ENCODE results near the gene SERPINH1.

SERPINH1 gene

GRCh38 chr11:75588051-75588481 is 26.0 kb downstream of the SERPINH1 start:
- TF ChIP-seq CTCF (IDR thresholded peaks at IDR 0.05; ENCODE audit: low read depth, low read length): no peak
- DNase-seq (ENCODE audit: extremely low read depth, low read depth): no peak

GRCh38 chr11:75589051-75589450 is 27.0 kb downstream of the SERPINH1 start:
- TF ChIP-seq CTCF (IDR thresholded peaks at IDR 0.05; ENCODE audit: low read depth, low read length): no peak

GRCh38 chr11:75589933-75590332 is 27.9 kb downstream of the SERPINH1 start:
- TF ChIP-seq CTCF (IDR thresholded peaks at IDR 0.05; ENCODE audit: low read depth, low read length): no peak
- DNase-seq (ENCODE audit: extremely low read depth, low read depth): no peak

More at GRCh38 chr11:75589051-75589450, 27.0 kb downstream of the SERPINH1 start:
- no peak for DNase-seq (ENCODE audit: extremely low read depth, low read depth)

GRCh38 chr11:75591371-75591770 is 29.3 kb downstream of the SERPINH1 start:
- no peak for DNase-seq (ENCODE audit: extremely low read depth, low read depth)
- no peak for TF ChIP-seq CTCF (IDR thresholded peaks at IDR 0.05; ENCODE audit: low read depth, low read length)

- DNase-seq (ENCODE audit: extremely low read depth, low read depth): no peak
These were observed 29.9 kb downstream of the SERPINH1 start for GRCh38 chr11:75591966-75592365.

GRCh38 chr11:75592715-75593114 is 30.7 kb downstream of the SERPINH1 start:
- no peak for DNase-seq (ENCODE audit: extremely low read depth, low read depth)
- TF ChIP-seq CTCF (IDR thresholded peaks at IDR 0.05; ENCODE audit: low read depth, low read length): no peak

More at GRCh38 chr11:75591966-75592365, 29.9 kb downstream of the SERPINH1 start:
- TF ChIP-seq CTCF (IDR thresholded peaks at IDR 0.05; ENCODE audit: low read depth, low read length): no peak

- no peak for DNase-seq (ENCODE audit: extremely low read depth, low read depth)
- TF ChIP-seq CTCF (IDR thresholded peaks at IDR 0.05; ENCODE audit: low read depth, low read length): no peak
These were observed 31.3 kb downstream of the SERPINH1 start for GRCh38 chr11:75593286-75593915.

All from AG09319 (cell line).